GM10248 (cell line): ENCODE measurements around the gene ZFYVE19.

ENCODE experiments used
- CTCF ChIA-PET: fragments of 300-600 bp; sonication (Branson Sonifier 250); formaldehyde crosslinking; extraction: SDS; loops from one replicate; lab custom pipeline; 2021; ENCODE audit warnings: antibody characterized with exemption; lab: Yijun Ruan, JAX
- POLR2A ChIA-PET: fragments of 350-650 bp; sonication (Branson Sonifier 250); formaldehyde crosslinking; extraction: SDS; loops from one replicate; lab custom pipeline; 2020; ENCODE audit warnings: antibody characterized with exemption; lab: Yijun Ruan, JAX
- DNase-seq: peaks from one replicate; pipeline ENCODE4 v3.0.0; 2012; ENCODE audit errors: extremely low spot score
- CTCF ChIP-seq: IDR thresholded peaks from 2 replicates; pipeline ENCODE4 v1.5.1; 2012; ENCODE audit warnings: mild to moderate bottlenecking, low read depth; ENCODE audit errors: extremely low read depth, missing control alignments, control extremely low read depth

Gene ZFYVE19

GRCh38 chr15:40766194-40766815 lies 40.6 kb upstream of the ZFYVE19 start:
- ChIA-PET CTCF (interaction anchor here (0.9 to 5.7 kb wide), 9 partner anchors 13 to 257 kb away, joined by 3 to 45 read pairs (median 4); no protein-coding TSS in a partner anchor), POLR2A (no interaction called here)
- no peak for TF ChIP-seq CTCF
- DNase-seq: no peak

- CTCF ChIA-PET: interaction anchor here (0.9 to 5.7 kb wide), 11 partner anchors 8 to 493 kb away, joined by 3 to 45 read pairs (median 3); partner anchors contain the start of gene VPS18
- DNase-seq: no peak
- no peak for TF ChIP-seq CTCF
- POLR2A ChIA-PET: no interaction called here
Observed at GRCh38 chr15:40766906-40767837, 39.7 kb upstream of the ZFYVE19 start.

DNA sequence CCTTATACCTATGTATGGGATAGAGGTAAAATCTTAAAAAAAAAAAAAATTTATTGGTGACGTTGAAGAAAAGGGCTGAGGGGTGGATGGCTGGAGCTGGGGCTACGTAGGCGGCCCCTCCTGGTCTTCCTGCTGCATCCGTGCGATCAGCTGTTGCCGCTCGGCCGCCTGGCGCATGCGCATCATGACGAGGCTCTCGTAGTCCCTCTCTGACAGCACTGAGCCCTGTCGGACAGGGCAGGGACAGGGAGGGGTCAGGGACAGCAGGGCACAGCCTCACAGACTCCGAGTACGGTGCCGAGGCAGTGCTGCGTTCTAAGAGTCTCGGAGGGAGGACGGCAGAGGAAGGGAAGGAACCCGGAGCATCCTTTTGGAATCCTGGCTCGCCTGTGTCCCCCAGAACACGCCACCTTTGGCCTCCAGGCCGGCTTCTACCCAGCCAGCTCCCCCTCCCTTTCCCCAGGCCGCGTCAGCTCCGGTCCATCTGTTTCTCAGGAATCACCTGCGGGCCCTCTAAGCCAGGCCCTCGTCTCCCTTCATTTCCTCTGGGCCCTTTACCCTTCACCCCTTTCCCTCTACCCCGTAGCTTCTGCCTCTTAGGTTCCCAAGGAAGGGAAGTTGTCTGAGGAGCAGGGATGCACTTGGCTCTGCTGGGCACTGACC lies 38.9 kb upstream of the ZFYVE19 start:
- DNase-seq: no peak
- ChIA-PET CTCF (interaction anchor here (0.9 to 5.7 kb wide), 9 partner anchors 9 to 494 kb away, joined by 3 to 45 read pairs (median 3); partner anchors contain the start of gene VPS18), POLR2A (no interaction called here)
- no peak for TF ChIP-seq CTCF

- CTCF ChIA-PET: interaction anchor here (1.0 to 5.7 kb wide), 6 partner anchors 10 to 69 kb away, joined by 3 to 45 read pairs (median 9); no protein-coding TSS in a partner anchor
- POLR2A ChIA-PET: no interaction called here
- no peak for TF ChIP-seq CTCF
- DNase-seq: peak; percentile 45
Observed at GRCh38 chr15:40768521-40769273, 38.2 kb upstream of the ZFYVE19 start.

DNA sequence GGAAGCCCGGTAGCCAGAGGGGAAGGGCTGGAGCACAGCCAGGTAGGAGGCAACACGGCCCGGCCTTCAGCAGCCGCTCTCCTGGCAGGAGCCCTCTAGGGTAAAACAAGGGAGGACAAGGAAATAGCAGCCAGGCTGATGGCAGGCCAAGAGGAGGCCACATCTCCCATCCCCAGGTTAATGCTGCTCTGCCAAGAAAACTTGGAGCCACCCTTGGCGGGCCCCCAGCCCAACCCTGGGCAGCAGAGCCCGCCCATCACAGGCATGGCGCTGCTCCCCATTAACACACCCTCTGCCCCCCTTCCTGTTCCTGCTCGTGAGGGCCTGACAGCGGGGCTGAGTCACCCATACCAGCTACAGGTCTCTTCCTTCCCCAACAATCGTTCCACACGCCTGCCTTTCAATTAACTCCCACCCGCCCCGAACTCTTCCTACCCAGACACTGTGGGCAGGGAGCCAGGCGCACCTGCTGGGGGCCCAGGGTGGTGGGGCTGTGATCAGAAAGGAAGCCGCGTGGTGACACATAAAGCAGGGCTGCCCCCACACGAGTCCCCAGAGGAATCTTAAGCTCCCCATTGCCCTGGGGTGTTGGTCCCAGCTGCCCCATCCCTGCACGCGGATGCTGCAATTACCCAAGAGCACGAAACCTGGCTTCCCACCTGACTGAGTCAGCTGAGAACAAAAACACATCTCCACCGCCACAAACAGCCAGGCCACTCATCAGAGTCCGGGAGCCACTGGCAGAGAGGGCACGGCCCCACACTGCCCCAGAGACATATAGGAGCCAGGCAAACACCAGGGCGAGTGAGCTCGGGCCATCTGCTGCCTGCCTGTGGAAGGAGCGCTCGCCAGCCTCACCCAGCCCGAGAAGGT lies 37.4 kb upstream of the ZFYVE19 start, which contains the start of gene C15orf62:
C15orf62 (plus strand) TSS at position 707 of the 873 bp plus-strand sequence. CDS start 516 bp downstream, outside the sequence.
- POLR2A ChIA-PET: interaction anchor here (1.0 kb wide), 1 partner anchor 74 kb away, joined by 3 read pairs; the partner anchor contains the start of gene RAD51
- CTCF ChIA-PET: interaction anchor here (0.8 to 5.7 kb wide), 8 partner anchors 9 to 124 kb away, joined by 3 to 45 read pairs (median 3); partner anchors contain the start of gene VPS18
- TF ChIP-seq CTCF: no peak
- DNase-seq: peak; percentile 71
